ENCODE data around the gene MCU. TPM values are rescaled to one million over a fixed set of nuclear protein-coding genes. Genes with fewer than 3 reads are reported as not detected.
"Not testable (repeated sequence)": the region's sequence is repeated elsewhere in the genome, so short reads cannot be mapped to it uniquely, and the experiment has no call there.

MCU gene
- total RNA-seq, 4 donors from 2014 or later: 13.2 to 29.8 (median 16.3) TPM

DNA sequence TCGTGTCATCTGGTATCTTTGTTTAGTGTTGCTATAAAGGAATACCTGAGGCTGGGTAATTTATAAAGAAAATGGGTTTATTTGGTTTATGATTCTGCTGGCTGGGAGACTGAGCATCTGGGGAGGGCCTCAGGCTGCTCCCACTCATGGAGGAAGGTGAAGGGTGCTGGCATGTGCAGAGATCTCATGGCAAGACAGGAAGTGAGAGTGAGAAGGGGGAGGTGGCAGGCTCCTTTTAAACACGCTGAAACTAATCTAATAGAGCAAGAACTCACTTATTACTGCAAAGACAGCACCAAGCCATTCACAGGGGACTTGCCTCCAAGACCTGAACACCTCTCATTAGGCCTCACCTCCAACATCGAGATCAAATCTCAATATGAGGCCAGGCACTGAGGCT lies 212.9 kb downstream of the MCU start:
- no peak for DNase-seq (ENCODE audit: low spot score)
- TF ChIP-seq, protein P1, sequence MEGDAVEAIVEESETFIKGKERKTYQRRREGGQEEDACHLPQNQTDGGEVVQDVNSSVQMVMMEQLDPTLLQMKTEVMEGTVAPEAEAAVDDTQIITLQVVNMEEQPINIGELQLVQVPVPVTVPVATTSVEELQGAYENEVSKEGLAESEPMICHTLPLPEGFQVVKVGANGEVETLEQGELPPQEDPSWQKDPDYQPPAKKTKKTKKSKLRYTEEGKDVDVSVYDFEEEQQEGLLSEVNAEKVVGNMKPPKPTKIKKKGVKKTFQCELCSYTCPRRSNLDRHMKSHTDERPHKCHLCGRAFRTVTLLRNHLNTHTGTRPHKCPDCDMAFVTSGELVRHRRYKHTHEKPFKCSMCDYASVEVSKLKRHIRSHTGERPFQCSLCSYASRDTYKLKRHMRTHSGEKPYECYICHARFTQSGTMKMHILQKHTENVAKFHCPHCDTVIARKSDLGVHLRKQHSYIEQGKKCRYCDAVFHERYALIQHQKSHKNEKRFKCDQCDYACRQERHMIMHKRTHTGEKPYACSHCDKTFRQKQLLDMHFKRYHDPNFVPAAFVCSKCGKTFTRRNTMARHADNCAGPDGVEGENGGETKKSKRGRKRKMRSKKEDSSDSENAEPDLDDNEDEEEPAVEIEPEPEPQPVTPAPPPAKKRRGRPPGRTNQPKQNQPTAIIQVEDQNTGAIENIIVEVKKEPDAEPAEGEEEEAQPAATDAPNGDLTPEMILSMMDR (IDR thresholded peaks at IDR 0.05): no peak
- ATAC-seq (ENCODE audit: low FRiP score): no peak

DNA sequence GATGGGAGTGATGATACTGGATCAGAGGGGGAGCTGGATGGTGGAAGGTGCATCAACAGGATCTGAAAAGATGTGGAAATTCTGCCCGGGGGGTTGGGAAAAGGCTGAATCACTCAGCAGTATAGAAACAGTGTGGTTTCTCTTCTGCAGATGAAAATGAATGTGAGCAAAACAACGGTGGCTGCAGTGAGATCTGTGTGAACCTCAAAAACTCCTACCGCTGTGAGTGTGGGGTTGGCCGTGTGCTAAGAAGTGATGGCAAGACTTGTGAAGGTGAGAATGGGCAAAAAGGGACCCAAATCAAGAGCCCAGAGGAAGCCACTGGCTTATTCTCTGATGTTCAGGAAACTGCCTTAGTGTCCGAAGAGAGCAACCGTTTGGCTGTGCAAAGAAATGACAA lies 214.5 kb downstream of the MCU start:
- ATAC-seq (ENCODE audit: low FRiP score) (no peak), DNase-seq (ENCODE audit: low spot score) (no peak)
- TF ChIP-seq, protein P1 (IDR thresholded peaks at IDR 0.05): no peak

DNA sequence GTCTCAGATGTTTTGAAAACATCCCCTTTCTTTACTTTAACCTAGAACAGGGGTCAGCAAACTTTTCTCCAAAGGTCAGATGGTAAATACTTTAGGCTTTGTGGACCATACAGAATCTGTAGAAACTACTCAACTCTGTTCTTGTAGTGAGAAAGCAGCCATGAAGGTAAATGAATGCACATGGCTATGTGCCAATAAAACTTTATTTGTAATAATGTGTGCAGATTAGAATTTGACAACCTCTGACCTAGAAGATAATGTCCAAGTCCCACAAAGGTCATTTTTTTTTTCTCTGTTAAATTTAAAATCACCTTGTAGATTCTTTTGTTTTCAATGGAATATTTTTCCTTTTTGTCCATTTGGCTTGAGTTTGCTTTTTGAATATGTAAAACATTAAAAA lies 218.8 kb downstream of the MCU start:
- TF ChIP-seq, protein P1 (IDR thresholded peaks at IDR 0.05): no peak
- DNase-seq (ENCODE audit: low spot score): no peak
- no peak for ATAC-seq (ENCODE audit: low FRiP score)

GRCh38 chr10:72911758-72912157 lies 219.8 kb downstream of the MCU start:
- DNase-seq (ENCODE audit: low spot score) (no peak), ATAC-seq (ENCODE audit: low FRiP score) (no peak)
- TF ChIP-seq, protein P1 (IDR thresholded peaks at IDR 0.05): no peak

- TF ChIP-seq, protein P1 (IDR thresholded peaks at IDR 0.05): no peak
- ATAC-seq (ENCODE audit: low FRiP score): no peak
- DNase-seq (ENCODE audit: low spot score): no peak
Measured at GRCh38 chr10:72912736-72913135, 220.8 kb downstream of the MCU start.

GRCh38 chr10:72913287-72913686 lies 221.3 kb downstream of the MCU start:
- DNase-seq (ENCODE audit: low spot score) (no peak), ATAC-seq (ENCODE audit: low FRiP score) (no peak)
- TF ChIP-seq, protein P1 (IDR thresholded peaks at IDR 0.05): no peak

DNA sequence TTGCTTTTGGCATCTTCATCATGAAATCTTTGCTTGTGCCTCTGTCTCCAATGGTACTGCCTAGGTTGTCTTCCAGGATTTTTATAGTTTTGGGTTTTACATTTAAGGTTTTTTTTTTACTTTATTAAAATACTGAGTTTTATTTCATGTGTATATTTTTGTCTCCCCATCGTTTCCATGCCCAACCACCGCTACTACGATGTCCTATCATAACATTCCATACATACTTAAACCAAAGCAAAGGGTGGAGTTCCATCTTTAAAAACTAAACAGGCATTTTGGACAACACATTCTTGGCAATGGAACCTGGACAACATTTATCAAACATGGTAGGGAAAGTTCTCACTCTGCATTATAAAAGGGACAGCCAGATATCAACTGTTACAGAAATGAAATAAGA lies 225.3 kb downstream of the MCU start:
- ATAC-seq (ENCODE audit: low FRiP score); DNase-seq (ENCODE audit: low spot score): not testable (repeated sequence)

- ATAC-seq (ENCODE audit: low FRiP score); DNase-seq (ENCODE audit: low spot score): not testable (repeated sequence)
Measured at GRCh38 chr10:72917803-72918332, 225.9 kb downstream of the MCU start.
